IMR-90 (cell line): ENCODE results near the gene METTL21C. TPM values are rescaled to one million over a fixed set of nuclear protein-coding genes. Genes with fewer than 3 reads are reported as not detected.

Experiments used
- ATAC-seq: fragments of 200-7000 bp; cut with Tn5 transposase; 2 replicates; pipeline ENCODE4 v1.9.1; 2020; ENCODE audit warnings: low read depth, mild to moderate bottlenecking, moderate library complexity
- BruUV-seq: library from RNA; stranded (reverse); fragments of 400-500 nt; replicated peaks from 2 replicates; lab custom pipeline; 2021; lab: Mats Ljungman, UMichigan
- CTCF ChIA-PET: fragments of 300-600 bp; formaldehyde crosslinking; extraction: SDS; loops from one replicate; lab custom pipeline; 2021; ENCODE audit warnings: antibody characterized with exemption; lab: Yijun Ruan, JAX
- POLR2A ChIA-PET: fragments of 300-600 bp; sonication (Branson Sonifier 250); formaldehyde crosslinking; loops from one replicate; lab custom pipeline; 2022; ENCODE audit warnings: antibody characterized with exemption; ENCODE audit not compliant: unreplicated experiment; lab: Charles Lee
- DNase-seq: peaks from one replicate; pipeline ENCODE4 v3.0.0; 2013
- H2AFZ ChIP-seq: replicated peaks from 2 replicates; pipeline ENCODE3; 2013; ENCODE audit warnings: low read length, mild to moderate bottlenecking; ENCODE audit not compliant: poor library complexity
- H2AK5ac ChIP-seq: 2 replicates; pipeline ENCODE4 v1.6.1; 2013; ENCODE audit warnings: low read depth, low read length, inconsistent platforms
- H2AK9ac ChIP-seq: replicated peaks from 2 replicates; pipeline ENCODE3; 2013; ENCODE audit warnings: mild to moderate bottlenecking, low read depth, low read length, moderate library complexity; ENCODE audit not compliant: poor library complexity
- H2BK120ac ChIP-seq: 2 replicates; pipeline ENCODE4 v1.6.1; 2013; ENCODE audit warnings: low read depth, low read length, inconsistent platforms
- H2BK15ac ChIP-seq: 3 replicates; pipeline ENCODE4 v1.6.1; 2013; ENCODE audit warnings: low read depth, low read length, inconsistent platforms
- H2BK20ac ChIP-seq: 2 replicates; pipeline ENCODE4 v1.6.1; 2013; ENCODE audit warnings: low read depth, mild to moderate bottlenecking, inconsistent platforms, low read length, moderate library complexity
- H2BK5ac ChIP-seq: 2 replicates; pipeline ENCODE4 v1.6.1; 2013; ENCODE audit warnings: mild to moderate bottlenecking, low read depth, low read length, inconsistent platforms; ENCODE audit not compliant: poor library complexity, severe bottlenecking
- H3K14ac ChIP-seq: replicated peaks from 2 replicates; pipeline ENCODE4 v1.6.1; 2013; ENCODE audit warnings: low read depth, low read length, inconsistent platforms
- H3K18ac ChIP-seq: 2 replicates; pipeline ENCODE4 v1.6.1; 2013; ENCODE audit warnings: low read depth, low read length, control low read depth
- H3K23ac ChIP-seq: 2 replicates; pipeline ENCODE4 v1.6.1; 2013; ENCODE audit warnings: low read depth, low read length, inconsistent platforms
- H3K27ac ChIP-seq: 2 replicates; pipeline ENCODE4 v1.5.1; 2013; ENCODE audit warnings: mild to moderate bottlenecking, control low read depth, low read length; ENCODE audit not compliant: insufficient read depth
- H3K27me3 ChIP-seq: 2 replicates; pipeline ENCODE4 v1.6.1; 2013; ENCODE audit warnings: low read length; ENCODE audit not compliant: control insufficient read depth, insufficient read depth
- H3K36me3 ChIP-seq: 2 replicates; pipeline ENCODE4 v1.6.1; 2013; ENCODE audit warnings: low read length, mixed read lengths; ENCODE audit not compliant: control insufficient read depth, insufficient read depth
- H3K4ac ChIP-seq: 2 replicates; pipeline ENCODE4 v1.6.1; 2013; ENCODE audit warnings: low read depth, low read length, inconsistent platforms
- H3K4me1 ChIP-seq: 2 replicates; pipeline ENCODE4 v1.6.1; 2013; ENCODE audit warnings: low read length, mixed read lengths; ENCODE audit not compliant: control insufficient read depth, insufficient read depth
- H3K4me2 ChIP-seq: 2 replicates; pipeline ENCODE4 v1.6.1; 2013; ENCODE audit warnings: low read depth, mild to moderate bottlenecking, control low read depth, low read length, moderate library complexity
- H3K4me3 ChIP-seq: 2 replicates; pipeline ENCODE4 v1.5.1; 2013; ENCODE audit warnings: low read depth, mild to moderate bottlenecking, control low read depth, low read length, moderate library complexity; ENCODE audit not compliant: insufficient read depth
- H3K56ac ChIP-seq: 2 replicates; pipeline ENCODE4 v1.6.1; 2013; ENCODE audit warnings: low read length, inconsistent platforms; ENCODE audit not compliant: insufficient read depth; ENCODE audit errors: extremely low read depth
- H3K79me1 ChIP-seq, 2 experiments: 2 replicates each; pipeline ENCODE4 v1.6.1; 2013; ENCODE audit warnings: low read length in 2 of 2, inconsistent platforms in 1 of 2, low read depth in 1 of 2
- H3K9ac ChIP-seq: 2 replicates; pipeline ENCODE4 v1.6.1; 2013; ENCODE audit warnings: low read depth, low read length, control low read depth
- H3K9me1 ChIP-seq: 2 replicates; pipeline ENCODE4 v1.6.1; 2013; ENCODE audit warnings: low read length, inconsistent platforms; ENCODE audit not compliant: insufficient read depth
- H3K9me3 ChIP-seq: 2 replicates; pipeline ENCODE4 v1.6.1; 2013; ENCODE audit warnings: low read length; ENCODE audit not compliant: control insufficient read depth, insufficient read depth
- H4K20me1 ChIP-seq: 2 replicates; pipeline ENCODE4 v1.6.1; 2013; ENCODE audit warnings: low read length, inconsistent platforms; ENCODE audit not compliant: insufficient read depth
- H4K5ac ChIP-seq: 2 replicates; pipeline ENCODE4 v1.6.1; 2013; ENCODE audit warnings: mild to moderate bottlenecking, low read depth, low read length, control low read depth
- H4K8ac ChIP-seq, 2 experiments: 2 replicates each; pipeline ENCODE4 v1.6.1; 2013; ENCODE audit warnings: low read depth in 2 of 2, low read length in 2 of 2, control low read depth in 1 of 2, inconsistent platforms in 1 of 2
- H4K91ac ChIP-seq: 2 replicates; pipeline ENCODE4 v1.6.1; 2013; ENCODE audit warnings: low read depth, low read length, inconsistent platforms; ENCODE audit not compliant: insufficient read depth
- BHLHE40 ChIP-seq: fragments of 150-350 bp; IDR thresholded peaks from 2 replicates; pipeline ENCODE4 v1.6.1; 2016; ENCODE audit warnings: mild to moderate bottlenecking, low read depth, low read length
- CHD1 ChIP-seq: IDR thresholded peaks from 2 replicates; pipeline ENCODE4 v1.6.1; 2012; ENCODE audit warnings: low read depth, low read length, improper control_type of control experiment
- CTCF ChIP-seq: conservative IDR thresholded peaks from 2 replicates; pipeline ENCODE4 v1.5.1; 2012; ENCODE audit warnings: mild to moderate bottlenecking, low read depth, low read length, improper control_type of control experiment
- ELK1 ChIP-seq: fragments of 150-350 bp; IDR thresholded peaks from 2 replicates; pipeline ENCODE4 v1.6.1; 2016; ENCODE audit warnings: low read depth, mild to moderate bottlenecking, low read length, moderate library complexity, borderline replicate concordance
- MAFK ChIP-seq: IDR thresholded peaks from 2 replicates; pipeline ENCODE4 v1.6.1; 2012; ENCODE audit warnings: low read depth, low read length, improper control_type of control experiment
- MAZ ChIP-seq: IDR thresholded peaks from 2 replicates; pipeline ENCODE4 v1.6.1; 2012; ENCODE audit warnings: low read depth, mild to moderate bottlenecking, low read length, improper control_type of control experiment, moderate library complexity, borderline replicate concordance
- NFE2L2 ChIP-seq: fragments of 150-350 bp; IDR thresholded peaks from 2 replicates; pipeline ENCODE4 v1.6.1; 2016; ENCODE audit warnings: low read depth, mild to moderate bottlenecking, low read length
- POLR2A ChIP-seq: IDR thresholded peaks from 2 replicates; pipeline ENCODE4 v1.6.1; 2012; ENCODE audit warnings: mild to moderate bottlenecking, low read depth, low read length
- RFX5 ChIP-seq: IDR thresholded peaks from 2 replicates; pipeline ENCODE4 v1.8.0; 2012; ENCODE audit warnings: low read depth, mild to moderate bottlenecking, low read length, moderate library complexity
- USF2 ChIP-seq: fragments of 150-350 bp; IDR thresholded peaks from 2 replicates; pipeline ENCODE4 v1.6.1; 2017; ENCODE audit warnings: mild to moderate bottlenecking, antibody characterized with exemption, low read length, low read depth
- WGBS, 2 experiments: methylation state at CpG; one replicate each; pipeline versions ENCODE4 v1.1.5 to v1.1.7; 2013; ENCODE audit warnings: missing lambda C conversion rate in 2 of 2; ENCODE audit not compliant: insufficient read length in 1 of 2; ENCODE audit errors: extremely low coverage in 2 of 2; 5-methylcytosine and 5-hydroxymethylcytosine counted together
- dilution Hi-C: fragments of 300-500 bp; cut with HindIII; formaldehyde crosslinking; loops from one replicate; pipeline ENCODE4 v1.14.3; 2018; ENCODE audit warnings: low sequenced_read_pairs; ENCODE audit not compliant: unreplicated experiment
- in situ Hi-C: fragments of 300-500 bp; cut with MboI; formaldehyde crosslinking; loops from 3 replicates; pipeline ENCODE4 v1.14.3; 2019; ENCODE audit warnings: low sequenced_read_pairs, inconsistent platforms, mixed read lengths
- intact Hi-C: fragments of 100-400 bp; cut with micrococcal nuclease; formaldehyde crosslinking; loops from 2 replicates; pipeline ENCODE4 v1.10.0; 2022
- polyA plus RNA-seq, 3 experiments: library from polyadenylated mRNA; depleted of rRNA; stranded (reverse); fragments of >200 nt; gene quantifications; 2 replicates each; pipeline ENCODE4 v1.2.3, GENCODE V29; 2012; ENCODE audit warnings: low replicate concordance in 1 of 3
- total RNA-seq: library from RNA; depleted of rRNA; stranded (reverse); fragments of >200 nt; gene quantifications from 2 replicates; pipeline ENCODE4 v1.2.3, GENCODE V29; 2012

The METTL21C gene
- total and polyA plus RNA-seq, 2 of the 4 experiments (the other 2 are of a cell fraction) = not detected

- DNase-seq (no peak), ATAC-seq (no peak)
- no peak overlapping the region for H3K18ac ChIP-seq
- TF ChIP-seq POLR2A (no peak), USF2 (no peak), ELK1 (no peak), CTCF (no peak), MAFK (no peak), MAZ (no peak), CHD1 (no peak), RFX5 (no peak), BHLHE40 (no peak), NFE2L2 (no peak)
- no peaks in the 10 kb centered on the region for H3K79me1 ChIP-seq
- no peak overlapping the region for H3K4ac ChIP-seq
- no peaks in the 10 kb centered on the region for H3K4me1 ChIP-seq
- H3K4me2 ChIP-seq = no peak overlapping the region
- H2BK20ac ChIP-seq = no peak overlapping the region
- no TSS peak for BruUV-seq
- H4K8ac ChIP-seq = no peak overlapping the region
- no peak overlapping the region for H2AK9ac ChIP-seq
- no peak overlapping the region for H4K5ac ChIP-seq
- H2BK5ac ChIP-seq = no peak overlapping the region
- H3K56ac ChIP-seq = no peak overlapping the region
- no peaks in the 10 kb centered on the region for H4K20me1 ChIP-seq
- H3K4me3 ChIP-seq = no peak overlapping the region
- no peak overlapping the region for H2AFZ ChIP-seq
- no peak overlapping the region for H3K14ac ChIP-seq
- H2AK5ac ChIP-seq = no peak overlapping the region
- 0 out of 2 replicates have a peak, but pooled peaks cover 2% of the 10 kb centered on the region for H3K9me3 ChIP-seq
- H3K36me3 ChIP-seq = no peaks in the 10 kb centered on the region
- POLR2A ChIA-PET = no interaction called here
- in situ Hi-C loops (no loop called here), intact Hi-C loops (no loop called here), dilution Hi-C loops (no loop called here)
- H3K23ac ChIP-seq = no peak overlapping the region
- H3K9me1 ChIP-seq = no peaks in the 10 kb centered on the region
- WGBS, 2 experiments = 100% methylated on average over 1 of the region's 3 CpGs; no CpG with 5 or more reads in 1 of the 2 experiments
- CTCF ChIA-PET = no interaction called here
- H3K27me3 ChIP-seq = peaks cover 18% of the 10 kb centered on the region
- no peak overlapping the region for H3K27ac ChIP-seq
- no peak overlapping the region for H2BK15ac ChIP-seq
- no peak overlapping the region for H2BK120ac ChIP-seq
- no peak overlapping the region for H4K91ac ChIP-seq
- H3K9ac ChIP-seq = no peak overlapping the region
Observed at GRCh38 chr13:102686024-102686423, 8.8 kb downstream of the METTL21C start.
